Measurements from ENCODE around the gene CLC.
A peak's percentile ranks its signal among the peaks of the same experiment; 100 is the strongest.
"Not testable (repeated sequence)": the region's sequence is repeated elsewhere in the genome, so short reads cannot be mapped to it uniquely, and the experiment has no call there.

The CLC gene

DNA sequence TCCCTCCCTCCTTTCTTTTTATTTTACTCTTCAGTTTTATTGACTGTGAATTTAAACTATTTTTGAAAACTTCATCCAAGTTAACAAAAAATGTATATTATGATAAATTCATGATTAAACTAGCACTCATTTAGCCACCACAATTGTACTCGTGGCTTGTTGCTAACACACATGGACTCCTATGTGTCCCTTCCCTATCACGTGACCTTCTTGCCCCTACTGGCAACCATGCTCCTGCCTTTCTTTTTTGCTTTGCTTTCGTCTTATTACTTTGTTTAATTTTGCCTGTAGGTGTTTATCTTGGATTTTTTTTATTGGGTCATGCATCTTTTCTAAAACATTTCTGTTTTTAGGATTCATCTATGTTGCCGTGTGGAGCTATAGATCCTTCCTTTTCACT is 8.2 kb downstream of the CLC start:
- DNase-seq (ENCODE audit: low read depth in 2 of 2): no peak

GRCh38 chr19:39728040-39728439 is 9.8 kb downstream of the CLC start:
- DNase-seq (ENCODE audit: low read depth in 2 of 2): no peak

GRCh38 chr19:39727070-39727800 is 10.6 kb downstream of the CLC start:
- no peak for DNase-seq (ENCODE audit: low read depth in 2 of 2)

DNA sequence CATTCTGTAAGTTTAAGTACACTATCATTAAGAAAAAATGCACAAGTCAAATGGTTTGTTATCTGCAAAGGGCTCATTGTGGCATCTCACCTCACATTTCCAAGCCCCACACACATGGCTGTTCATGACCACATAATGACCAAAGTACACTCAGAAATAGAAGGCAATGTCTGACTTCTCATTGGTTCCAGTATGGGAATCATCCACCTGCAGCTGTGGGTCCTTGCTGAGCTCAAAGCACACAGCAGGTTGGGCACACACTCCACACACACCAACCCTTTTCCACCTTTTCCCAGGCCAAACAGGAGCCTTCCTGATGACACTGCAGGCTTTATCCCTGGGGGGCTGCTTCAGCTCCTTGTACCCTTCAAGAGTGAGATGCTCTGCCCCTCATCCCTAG is 11.8 kb downstream of the CLC start:
- no peak for DNase-seq (ENCODE audit: low read depth in 2 of 2)

- not testable (repeated sequence) for DNase-seq (ENCODE audit: low read depth in 2 of 2)
Observed at GRCh38 chr19:39720144-39720543, 17.7 kb downstream of the CLC start.

GRCh38 chr19:39710333-39710890 is 27.4 kb downstream of the CLC start:
- no peak for DNase-seq (ENCODE audit: low read depth in 2 of 2)

DNA sequence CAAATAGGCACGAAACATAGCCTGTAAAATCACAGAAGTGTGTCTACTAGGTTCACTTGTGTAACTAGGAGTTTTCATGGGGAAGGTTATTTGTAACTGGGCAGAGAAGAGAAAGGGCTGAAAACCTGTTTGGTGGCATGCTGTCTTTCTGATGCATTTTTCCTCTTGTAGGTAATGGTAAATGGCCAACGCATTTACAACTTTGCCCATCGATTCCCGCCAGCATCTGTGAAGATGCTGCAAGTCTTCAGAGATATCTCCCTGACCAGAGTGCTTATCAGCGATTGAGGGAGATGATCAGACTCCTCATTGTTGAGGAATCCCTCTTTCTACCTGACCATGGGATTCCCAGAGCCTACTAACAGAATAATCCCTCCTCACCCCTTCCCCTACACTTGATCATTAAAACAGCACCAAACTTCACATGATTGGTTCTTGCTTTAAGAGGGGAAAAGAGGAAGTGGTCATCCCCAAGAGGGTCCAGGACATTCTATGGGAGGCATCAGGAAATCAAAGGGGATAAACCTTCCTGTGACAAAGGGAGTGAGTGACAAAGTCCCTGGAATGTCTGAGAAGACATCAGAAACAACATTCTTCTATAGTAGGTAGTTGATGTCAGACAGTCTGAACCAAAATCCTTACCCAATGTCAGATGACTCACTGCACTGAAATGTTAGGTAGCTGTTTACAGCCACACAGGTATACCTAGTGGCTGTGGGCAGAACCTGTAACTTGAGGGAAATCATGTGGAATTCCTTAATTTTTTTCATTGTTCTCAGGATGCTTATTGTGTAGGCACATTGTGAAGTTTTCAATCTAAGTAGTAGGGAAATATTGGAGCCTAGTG is 28.6 kb downstream of the CLC start:
- DNase-seq (ENCODE audit: low read depth in 2 of 2): no peak

GRCh38 chr19:39708594-39708993 is 29.2 kb downstream of the CLC start:
- DNase-seq (ENCODE audit: low read depth in 2 of 2): no peak

GRCh38 chr19:39705578-39706188 is 32.1 kb downstream of the CLC start:
- peak in 1 of 2 donors; percentile 5 for DNase-seq (ENCODE audit: low read depth in 2 of 2)

DNA sequence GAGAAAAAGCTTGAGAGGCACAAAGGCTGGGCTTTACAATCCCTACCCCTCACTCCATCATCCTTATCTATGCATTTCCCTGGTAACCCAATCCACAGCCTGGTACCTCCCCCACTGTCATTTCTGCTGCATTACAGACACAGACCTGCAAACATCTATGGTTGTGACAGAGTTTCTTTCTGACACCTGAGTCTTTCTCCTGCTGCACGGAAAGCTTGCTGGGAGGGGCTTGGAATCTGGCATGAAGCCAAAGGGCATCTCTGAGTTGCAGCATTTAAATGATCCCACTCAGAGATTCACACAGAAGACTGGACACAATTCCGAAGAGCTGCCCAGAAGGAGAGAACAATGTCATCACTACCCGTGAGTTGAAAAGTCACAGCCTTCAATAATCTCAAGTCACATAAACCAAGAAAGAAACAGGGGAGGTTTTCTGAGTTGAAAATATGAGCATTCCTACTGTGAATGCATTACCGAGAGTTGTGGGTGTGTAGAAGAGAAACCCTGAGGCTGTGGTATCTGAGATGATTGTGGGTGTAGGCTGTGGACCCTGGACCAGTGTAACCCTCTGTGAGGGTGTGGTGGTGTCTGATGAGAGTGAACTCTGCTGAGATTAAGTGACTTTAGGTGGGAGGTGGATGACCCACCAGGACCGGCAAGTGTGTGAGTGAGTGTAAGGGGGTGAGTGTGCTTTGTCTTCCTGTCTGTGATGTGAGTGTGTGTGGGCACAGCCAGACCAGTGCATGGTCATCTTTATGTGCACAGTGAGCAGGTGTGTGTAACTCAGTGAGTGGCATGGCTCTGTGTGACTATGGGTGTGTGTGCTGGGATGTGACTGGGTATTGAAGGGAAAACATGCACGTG is 33.4 kb downstream of the CLC start, which contains the start of gene LGALS14:
LGALS14 (plus strand) TSS at position 301 of the 864 bp plus-strand sequence; CDS start at position 349, 48 bp downstream.
- no peak for DNase-seq (ENCODE audit: low read depth in 2 of 2)

DNA sequence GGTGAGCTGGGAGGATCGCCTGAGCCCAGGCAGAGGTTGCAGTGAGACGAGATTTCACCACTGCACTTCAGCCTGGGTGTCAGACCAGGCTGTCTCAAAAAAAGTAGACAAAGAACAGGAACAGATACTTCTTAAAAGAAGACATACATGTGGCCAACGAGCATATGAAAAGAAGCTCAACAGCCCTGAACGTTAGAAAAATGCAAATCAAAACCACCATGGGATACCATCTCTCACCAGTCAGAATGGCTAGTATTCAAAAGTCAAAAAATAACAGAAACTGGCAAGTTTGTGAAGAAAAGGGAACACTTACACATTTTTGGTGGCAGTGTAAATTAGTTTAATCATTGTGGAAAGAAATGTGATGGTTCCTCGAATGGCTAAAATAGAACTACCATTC is 36.5 kb downstream of the CLC start:
- no peak for DNase-seq (ENCODE audit: low read depth in 2 of 2)

GRCh38 chr19:39698535-39698934 is 39.3 kb downstream of the CLC start:
- no peak for DNase-seq (ENCODE audit: low read depth in 2 of 2)

GRCh38 chr19:39696387-39696786 is 41.4 kb downstream of the CLC start:
- DNase-seq (ENCODE audit: low read depth in 2 of 2): no peak

- DNase-seq (ENCODE audit: low read depth in 2 of 2): no peak
Observed at GRCh38 chr19:39695759-39696158, 42.1 kb downstream of the CLC start.

- DNase-seq (ENCODE audit: low read depth in 2 of 2): no peak
Observed at GRCh38 chr19:39692822-39693221, 45.0 kb downstream of the CLC start.

DNA sequence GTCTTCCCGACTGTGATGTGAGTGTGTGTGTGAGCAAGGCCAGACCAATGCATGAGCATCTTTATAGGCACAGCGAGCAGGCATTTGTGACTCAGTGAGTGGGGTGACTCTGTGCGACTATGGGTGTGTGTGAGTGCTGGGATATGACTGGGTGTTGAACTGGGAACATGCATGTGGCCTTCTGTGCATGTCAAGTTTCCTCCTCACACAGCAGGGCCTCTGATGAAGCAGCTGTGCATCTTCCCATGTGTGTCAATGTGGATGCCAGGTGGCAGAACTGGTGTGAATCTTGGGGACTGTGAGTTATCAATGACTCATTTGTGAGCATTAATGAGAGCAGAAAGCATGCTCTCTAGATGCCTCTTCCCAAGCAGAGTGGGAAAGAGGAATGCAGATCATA is 45.7 kb downstream of the CLC start:
- DNase-seq (ENCODE audit: low read depth in 2 of 2): no peak

GRCh38 chr19:39688637-39689036 is 49.2 kb downstream of the CLC start:
- DNase-seq (ENCODE audit: low read depth in 2 of 2): not testable (repeated sequence)

GRCh38 chr19:39686739-39687138 is 51.1 kb downstream of the CLC start:
- no peak for DNase-seq (ENCODE audit: low read depth in 2 of 2)

- no peak for DNase-seq (ENCODE audit: low read depth in 2 of 2)
Observed at GRCh38 chr19:39684267-39684666, 53.6 kb downstream of the CLC start.

- no peak for DNase-seq (ENCODE audit: low read depth in 2 of 2)
Observed at GRCh38 chr19:39681416-39681815, 56.4 kb downstream of the CLC start.
